ENCODE results near the gene CAPN7. TPM values are rescaled to one million over a fixed set of nuclear protein-coding genes. Genes with fewer than 3 reads are reported as not detected.

Gene CAPN7
- total and polyA plus RNA-seq, 2 donors (not counting 1 experiment from before 2014, with no cell fraction given): 40.4 to 85.9 TPM

DNA sequence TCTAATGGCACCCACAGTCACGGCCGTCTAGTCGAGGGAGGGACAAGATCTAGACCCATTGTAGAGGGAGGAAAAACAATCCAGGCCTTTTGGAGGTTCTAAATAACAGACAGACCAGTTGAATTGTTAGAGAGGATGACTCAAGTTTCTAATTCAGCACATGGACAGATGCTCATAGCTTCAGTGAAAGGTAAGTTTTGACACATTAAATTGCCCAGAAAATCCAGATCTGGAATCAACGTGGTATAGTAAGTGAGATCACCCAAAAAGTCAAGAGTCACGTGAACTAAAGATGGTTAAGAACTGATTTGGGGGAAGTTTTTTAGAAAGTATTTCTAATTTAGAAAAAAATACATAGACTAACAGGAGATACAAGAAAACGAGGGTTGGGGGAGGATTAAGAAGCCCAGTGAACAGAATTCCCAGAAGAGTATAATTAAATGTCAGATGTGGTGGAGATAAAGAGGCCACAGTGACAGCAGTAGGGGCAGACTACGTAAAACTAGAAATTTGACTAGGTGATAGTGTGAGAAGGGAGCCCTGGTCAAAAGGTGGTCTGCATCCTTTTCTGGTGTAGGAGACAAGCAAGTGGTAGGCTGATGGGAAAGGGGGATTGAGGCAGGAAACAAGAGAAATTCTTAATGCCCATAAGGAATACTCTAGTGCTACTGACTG is 47.1 kb downstream of the CAPN7 start:
- Histone ChIP-seq H4K20me1 (ENCODE audit: control insufficient read depth, insufficient read depth, low read length, poor library complexity, severe bottlenecking) (peaks cover 34% of the 10 kb centered on the region), H3K4me1 (ENCODE audit: control insufficient read depth in 2 of 2, insufficient read depth in 2 of 2, low read length in 2 of 2) (no peaks in the 10 kb centered on the region), H3K9me3 (ENCODE audit: control extremely low read depth in 1 of 3, control insufficient read depth in 2 of 3, insufficient read depth in 1 of 3, low read length in 2 of 3) (no peaks in the 10 kb centered on the region), H3K79me2 (ENCODE audit: control insufficient read depth, insufficient read depth, low read length) (no peaks in the 10 kb centered on the region), H3K9ac (ENCODE audit: low read length) (no peak overlapping the region), H3K4me2 (replicated peaks; ENCODE audit: low read depth, low read length, poor library complexity, severe bottlenecking) (no peak overlapping the region), H3K27ac (ENCODE audit: low read length in 2 of 2) (peak overlapping the region in 1 of 2 donors; percentile 56), H3K27me3 (replicated peaks in 1 of 4; ENCODE audit: control extremely low read depth in 1 of 4, control insufficient read depth in 3 of 4, insufficient read depth in 4 of 4, low read length in 3 of 4) (no peaks in the 10 kb centered on the region), H3K36me3 (replicated peaks in 1 of 2; ENCODE audit: control extremely low read depth in 1 of 2, control insufficient read depth in 1 of 2, extremely low read depth in 1 of 2, insufficient read depth in 2 of 2, low read length in 1 of 2) (peaks cover 6 to 86% of the 10 kb centered on the region in 2 experiments), H3K4me3 (ENCODE audit: control extremely low read depth in 1 of 5, extremely low read depth in 1 of 5, insufficient read depth in 1 of 5, low read depth in 2 of 5, low read length in 4 of 5) (no peak overlapping the region), H2AFZ (ENCODE audit: insufficient read depth, low read depth, low read length, poor library complexity, severe bottlenecking) (no peak overlapping the region)
- DNase-seq: no peak
- POLR2A ChIA-PET: no interaction called here
- H3K9me3 Mint-ChIP-seq (ENCODE audit: insufficient read depth): no peaks in the 10 kb centered on the region
- CTCF ChIA-PET: interaction anchor here (0.8 to 6.2 kb wide), 4 partner anchors 10 to 152 kb away, joined by 3 to 25 read pairs (median 6); no protein-coding TSS in a partner anchor
- TF ChIP-seq, protein P1, sequence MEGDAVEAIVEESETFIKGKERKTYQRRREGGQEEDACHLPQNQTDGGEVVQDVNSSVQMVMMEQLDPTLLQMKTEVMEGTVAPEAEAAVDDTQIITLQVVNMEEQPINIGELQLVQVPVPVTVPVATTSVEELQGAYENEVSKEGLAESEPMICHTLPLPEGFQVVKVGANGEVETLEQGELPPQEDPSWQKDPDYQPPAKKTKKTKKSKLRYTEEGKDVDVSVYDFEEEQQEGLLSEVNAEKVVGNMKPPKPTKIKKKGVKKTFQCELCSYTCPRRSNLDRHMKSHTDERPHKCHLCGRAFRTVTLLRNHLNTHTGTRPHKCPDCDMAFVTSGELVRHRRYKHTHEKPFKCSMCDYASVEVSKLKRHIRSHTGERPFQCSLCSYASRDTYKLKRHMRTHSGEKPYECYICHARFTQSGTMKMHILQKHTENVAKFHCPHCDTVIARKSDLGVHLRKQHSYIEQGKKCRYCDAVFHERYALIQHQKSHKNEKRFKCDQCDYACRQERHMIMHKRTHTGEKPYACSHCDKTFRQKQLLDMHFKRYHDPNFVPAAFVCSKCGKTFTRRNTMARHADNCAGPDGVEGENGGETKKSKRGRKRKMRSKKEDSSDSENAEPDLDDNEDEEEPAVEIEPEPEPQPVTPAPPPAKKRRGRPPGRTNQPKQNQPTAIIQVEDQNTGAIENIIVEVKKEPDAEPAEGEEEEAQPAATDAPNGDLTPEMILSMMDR (IDR thresholded peaks at IDR 0.05): no peak
- no peak for TF ChIP-seq EZH2 (IDR thresholded peaks at IDR 0.05; ENCODE audit: borderline replicate concordance, insufficient read depth, low read depth, low read length, poor library complexity, severe bottlenecking)
- H3K27me3 Mint-ChIP-seq: no peaks in the 10 kb centered on the region
- peak overlapping the region; percentile 43 for H3K27ac Mint-ChIP-seq
- 100% methylated on average over 1 of the region's 7 CpGs for WGBS (ENCODE audit: insufficient coverage)
- no peaks in the 10 kb centered on the region for H3K4me1 Mint-ChIP-seq
- no peak for ATAC-seq (ENCODE audit: low read depth)
- H3K4me3 Mint-ChIP-seq: no peak overlapping the region
- intact Hi-C loops (cut with micrococcal nuclease): no loop called here

DNA sequence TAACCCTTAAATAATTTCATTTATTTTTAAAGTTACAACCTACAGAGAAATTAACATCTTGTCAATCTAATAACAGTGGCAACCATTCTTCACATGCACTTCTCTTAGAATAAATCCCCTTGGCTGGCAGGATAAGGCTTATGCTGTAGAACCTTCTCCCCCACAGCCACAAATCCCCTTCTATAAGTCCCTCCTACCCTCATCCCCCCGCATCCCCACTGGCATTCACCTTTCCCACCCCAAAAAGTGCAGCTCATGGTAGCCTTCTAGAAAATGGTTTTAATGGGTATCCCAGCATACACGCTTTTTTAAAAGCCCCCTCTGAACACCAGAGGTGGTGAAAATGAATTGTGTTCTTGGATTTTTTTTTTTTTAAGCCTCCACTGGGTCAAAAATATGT is 49.2 kb downstream of the CAPN7 start:
- H3K9me3 Mint-ChIP-seq (ENCODE audit: insufficient read depth): no peaks in the 10 kb centered on the region
- peak overlapping the region in 1 of 2 donors; percentile 39 for H3K27ac ChIP-seq (ENCODE audit: low read length in 2 of 2)
- H3K27me3 Mint-ChIP-seq: no peaks in the 10 kb centered on the region
- no peak for ATAC-seq (ENCODE audit: low read depth)
- WGBS (ENCODE audit: insufficient coverage): 100% methylated on average over 1 of the region's 2 CpGs
- CTCF ChIA-PET: interaction anchor here (0.7 to 6.2 kb wide), 7 partner anchors 18 to 150 kb away, joined by 3 to 25 read pairs (median 4); no protein-coding TSS in a partner anchor
- no peaks in the 10 kb centered on the region for H3K4me1 Mint-ChIP-seq
- no peak overlapping the region for H3K27ac Mint-ChIP-seq
- intact Hi-C loops (cut with micrococcal nuclease): no loop called here
- H3K9me3 ChIP-seq (ENCODE audit: control extremely low read depth in 1 of 3, control insufficient read depth in 2 of 3, insufficient read depth in 1 of 3, low read length in 2 of 3): no peaks in the 10 kb centered on the region
- no peaks in the 10 kb centered on the region for H3K4me1 ChIP-seq (ENCODE audit: control insufficient read depth in 2 of 2, insufficient read depth in 2 of 2, low read length in 2 of 2)
- H3K4me2 ChIP-seq (replicated peaks; ENCODE audit: low read depth, low read length, poor library complexity, severe bottlenecking): no peak overlapping the region
- peaks cover 55% of the 10 kb centered on the region for H4K20me1 ChIP-seq (ENCODE audit: control insufficient read depth, insufficient read depth, low read length, poor library complexity, severe bottlenecking)
- no peak overlapping the region for H3K9ac ChIP-seq (ENCODE audit: low read length)
- H3K4me3 Mint-ChIP-seq: no peak overlapping the region
- H3K36me3 ChIP-seq (replicated peaks in 1 of 2; ENCODE audit: control extremely low read depth in 1 of 2, control insufficient read depth in 1 of 2, extremely low read depth in 1 of 2, insufficient read depth in 2 of 2, low read length in 1 of 2): peaks cover 17 to 97% of the 10 kb centered on the region in 2 experiments
- TF ChIP-seq, protein P1 (IDR thresholded peaks at IDR 0.05): no peak
- TF ChIP-seq EZH2 (IDR thresholded peaks at IDR 0.05; ENCODE audit: borderline replicate concordance, insufficient read depth, low read depth, low read length, poor library complexity, severe bottlenecking): no peak
- peaks cover under 1% of the 10 kb centered on the region for H3K79me2 ChIP-seq (ENCODE audit: control insufficient read depth, insufficient read depth, low read length)
- H3K27me3 ChIP-seq (replicated peaks in 1 of 4; ENCODE audit: control extremely low read depth in 1 of 4, control insufficient read depth in 3 of 4, insufficient read depth in 4 of 4, low read length in 3 of 4): no peaks in the 10 kb centered on the region
- DNase-seq: no peak
- H2AFZ ChIP-seq (ENCODE audit: insufficient read depth, low read depth, low read length, poor library complexity, severe bottlenecking): no peak overlapping the region
- no peak overlapping the region for H3K4me3 ChIP-seq (ENCODE audit: control extremely low read depth in 1 of 5, extremely low read depth in 1 of 5, insufficient read depth in 1 of 5, low read depth in 2 of 5, low read length in 4 of 5)
- POLR2A ChIA-PET: no interaction called here
